Measurements from ENCODE around the gene ACTN1.

ACTN1 gene

DNA sequence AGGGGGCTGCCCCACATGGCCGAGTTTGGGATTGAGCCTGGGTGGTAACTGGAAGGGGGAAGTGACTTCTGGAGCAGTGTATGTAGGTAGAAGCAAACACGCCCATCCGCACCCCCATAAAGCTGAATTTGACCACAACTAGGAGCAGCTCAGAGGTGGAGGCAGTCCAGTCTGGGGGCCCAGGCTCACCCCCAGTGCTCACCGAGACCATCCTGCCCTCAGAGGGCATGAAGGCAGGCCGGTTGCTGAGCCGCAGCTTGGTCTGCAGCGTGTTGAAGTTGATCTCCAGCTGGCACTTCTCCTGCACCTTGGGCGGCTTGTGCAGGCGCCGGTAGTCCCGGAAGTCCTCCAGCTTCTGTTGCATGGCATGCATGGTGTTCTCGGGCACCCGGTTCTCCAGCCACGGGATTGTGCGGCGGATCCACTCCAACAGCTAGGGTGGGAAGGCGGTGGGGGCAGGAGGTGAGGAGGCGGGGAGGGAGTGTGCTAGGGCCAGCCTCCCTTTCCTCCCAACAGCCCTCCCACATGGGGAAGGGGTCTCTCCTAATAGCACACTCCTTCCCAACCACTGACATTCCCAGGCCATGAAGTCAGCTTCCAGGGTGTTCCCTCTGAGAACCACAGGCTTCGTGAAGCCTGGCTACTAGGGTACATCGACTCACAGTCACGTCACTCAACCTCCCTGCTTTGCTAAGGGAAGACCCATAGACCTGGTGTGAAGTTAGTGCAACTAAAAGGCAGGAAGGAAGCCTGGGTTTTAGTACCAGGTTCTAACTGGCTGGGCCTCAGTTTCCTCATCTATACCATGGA, 87.0 kb downstream of the ACTN1 start:
- TF ChIP-seq, protein P1, sequence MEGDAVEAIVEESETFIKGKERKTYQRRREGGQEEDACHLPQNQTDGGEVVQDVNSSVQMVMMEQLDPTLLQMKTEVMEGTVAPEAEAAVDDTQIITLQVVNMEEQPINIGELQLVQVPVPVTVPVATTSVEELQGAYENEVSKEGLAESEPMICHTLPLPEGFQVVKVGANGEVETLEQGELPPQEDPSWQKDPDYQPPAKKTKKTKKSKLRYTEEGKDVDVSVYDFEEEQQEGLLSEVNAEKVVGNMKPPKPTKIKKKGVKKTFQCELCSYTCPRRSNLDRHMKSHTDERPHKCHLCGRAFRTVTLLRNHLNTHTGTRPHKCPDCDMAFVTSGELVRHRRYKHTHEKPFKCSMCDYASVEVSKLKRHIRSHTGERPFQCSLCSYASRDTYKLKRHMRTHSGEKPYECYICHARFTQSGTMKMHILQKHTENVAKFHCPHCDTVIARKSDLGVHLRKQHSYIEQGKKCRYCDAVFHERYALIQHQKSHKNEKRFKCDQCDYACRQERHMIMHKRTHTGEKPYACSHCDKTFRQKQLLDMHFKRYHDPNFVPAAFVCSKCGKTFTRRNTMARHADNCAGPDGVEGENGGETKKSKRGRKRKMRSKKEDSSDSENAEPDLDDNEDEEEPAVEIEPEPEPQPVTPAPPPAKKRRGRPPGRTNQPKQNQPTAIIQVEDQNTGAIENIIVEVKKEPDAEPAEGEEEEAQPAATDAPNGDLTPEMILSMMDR (IDR thresholded peaks at IDR 0.05): no peak

DNA sequence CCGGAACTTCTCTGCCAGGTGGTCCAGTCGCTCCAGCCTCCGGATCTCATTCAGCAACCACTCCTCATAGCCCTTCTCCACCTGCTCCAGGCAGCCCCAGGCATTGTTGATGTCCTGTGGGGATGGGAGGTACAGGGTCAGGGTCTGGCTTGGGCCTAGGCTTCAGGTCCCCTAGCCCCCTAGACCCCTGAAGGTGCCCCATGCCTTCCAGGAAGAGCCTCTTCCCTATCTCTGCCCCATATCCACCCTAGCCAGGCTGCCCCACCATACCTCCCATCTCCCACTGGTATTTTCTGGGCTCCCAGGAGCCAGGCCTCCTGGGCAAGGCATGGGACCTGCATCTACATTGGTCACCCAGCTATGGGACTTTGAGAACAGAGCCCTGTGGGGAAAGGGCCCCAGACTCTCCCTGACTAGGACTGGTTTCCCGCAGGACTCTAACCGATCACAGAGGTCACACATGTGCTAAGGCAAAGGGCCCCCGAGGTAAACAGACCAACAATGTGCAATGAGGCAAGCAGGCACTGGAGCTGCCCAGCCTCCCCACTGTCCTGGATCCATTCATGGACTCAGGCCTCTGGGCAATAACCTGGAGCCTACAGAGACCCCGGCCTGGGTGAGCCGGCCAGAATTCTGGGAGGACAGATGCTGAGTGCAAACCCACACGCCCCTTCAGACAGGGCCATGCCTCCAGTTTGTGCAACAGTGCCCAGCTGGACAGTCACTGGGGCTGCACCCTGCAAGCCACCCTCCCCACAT, 88.8 kb downstream of the ACTN1 start:
- TF ChIP-seq, protein P1 (IDR thresholded peaks at IDR 0.05): no peak

- TF ChIP-seq, protein P1 (IDR thresholded peaks at IDR 0.05): no peak
Observed at GRCh38 chr14:68888883-68889282, 90.2 kb downstream of the ACTN1 start.

- TF ChIP-seq, protein P1 (IDR thresholded peaks at IDR 0.05): no peak
Observed at GRCh38 chr14:68888025-68888850, 90.9 kb downstream of the ACTN1 start.

GRCh38 chr14:68886109-68886434, 93.0 kb downstream of the ACTN1 start:
- TF ChIP-seq, protein P1 (IDR thresholded peaks at IDR 0.05): no peak

GRCh38 chr14:68885226-68886108, 93.6 kb downstream of the ACTN1 start:
- TF ChIP-seq, protein P1 (IDR thresholded peaks at IDR 0.05): no peak
